ENCODE results near the gene SAMD13. TPM values are rescaled to one million over a fixed set of nuclear protein-coding genes. Genes with fewer than 3 reads are reported as not detected.

The SAMD13 gene
- total RNA-seq, 2 experiments from 2014 or later: 0.67 to 1.2 TPM

- H3K27me3 Mint-ChIP-seq: no peaks in the 10 kb centered on the region
- no peak overlapping the region for H3K4me3 Mint-ChIP-seq
- DNase-seq: no peak
- H3K4me1 Mint-ChIP-seq (ENCODE audit: low read depth): peaks cover 11% of the 10 kb centered on the region
- no peak for ATAC-seq
- H3K27ac Mint-ChIP-seq: no peak overlapping the region
- TF ChIP-seq, protein P1, sequence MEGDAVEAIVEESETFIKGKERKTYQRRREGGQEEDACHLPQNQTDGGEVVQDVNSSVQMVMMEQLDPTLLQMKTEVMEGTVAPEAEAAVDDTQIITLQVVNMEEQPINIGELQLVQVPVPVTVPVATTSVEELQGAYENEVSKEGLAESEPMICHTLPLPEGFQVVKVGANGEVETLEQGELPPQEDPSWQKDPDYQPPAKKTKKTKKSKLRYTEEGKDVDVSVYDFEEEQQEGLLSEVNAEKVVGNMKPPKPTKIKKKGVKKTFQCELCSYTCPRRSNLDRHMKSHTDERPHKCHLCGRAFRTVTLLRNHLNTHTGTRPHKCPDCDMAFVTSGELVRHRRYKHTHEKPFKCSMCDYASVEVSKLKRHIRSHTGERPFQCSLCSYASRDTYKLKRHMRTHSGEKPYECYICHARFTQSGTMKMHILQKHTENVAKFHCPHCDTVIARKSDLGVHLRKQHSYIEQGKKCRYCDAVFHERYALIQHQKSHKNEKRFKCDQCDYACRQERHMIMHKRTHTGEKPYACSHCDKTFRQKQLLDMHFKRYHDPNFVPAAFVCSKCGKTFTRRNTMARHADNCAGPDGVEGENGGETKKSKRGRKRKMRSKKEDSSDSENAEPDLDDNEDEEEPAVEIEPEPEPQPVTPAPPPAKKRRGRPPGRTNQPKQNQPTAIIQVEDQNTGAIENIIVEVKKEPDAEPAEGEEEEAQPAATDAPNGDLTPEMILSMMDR (IDR thresholded peaks at IDR 0.05): no peak
- ChIA-PET POLR2A (no interaction called here), CTCF (interaction anchor here (1.0 kb wide), 1 partner anchor 206 kb away, joined by 3 read pairs; no protein-coding TSS in a partner anchor)
- no peaks in the 10 kb centered on the region for H3K36me3 Mint-ChIP-seq (ENCODE audit: low read depth)
- intact Hi-C loops (cut with micrococcal nuclease): no loop called here
- H3K9me3 Mint-ChIP-seq: peaks cover 2% of the 10 kb centered on the region
Measured at GRCh38 chr1:84361796-84362195, 60.3 kb downstream of the SAMD13 start.

DNA sequence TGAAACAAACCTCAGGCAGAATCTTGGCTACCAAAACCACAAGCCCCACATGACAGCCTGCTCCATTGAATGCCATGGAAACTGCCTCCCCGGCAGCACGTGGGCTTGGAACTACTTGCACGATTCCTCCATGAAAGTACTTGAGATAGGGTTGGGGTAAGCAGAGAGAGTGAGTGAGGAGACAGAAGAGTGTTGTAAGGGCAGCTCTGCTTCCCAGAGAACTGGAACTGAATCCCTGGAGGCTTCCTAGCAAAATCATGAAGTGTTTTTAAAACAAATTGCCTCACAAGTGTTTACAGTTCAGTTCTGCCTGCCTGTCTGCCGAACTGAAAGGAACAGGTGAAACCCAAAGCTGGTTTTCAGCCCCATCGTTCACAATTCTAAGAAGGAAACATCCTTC is 61.5 kb downstream of the SAMD13 start:
- DNase-seq (no peak), ATAC-seq (no peak)
- TF ChIP-seq, protein P1 (IDR thresholded peaks at IDR 0.05): no peak
- Mint-ChIP-seq H3K4me3 (no peak overlapping the region), H3K9me3 (no peaks in the 10 kb centered on the region), H3K27me3 (no peaks in the 10 kb centered on the region), H3K4me1 (ENCODE audit: low read depth) (peaks cover 11% of the 10 kb centered on the region), H3K27ac (no peak overlapping the region), H3K36me3 (ENCODE audit: low read depth) (no peaks in the 10 kb centered on the region)
- POLR2A ChIA-PET: no interaction called here
- CTCF ChIA-PET: interaction anchor here (0.8 kb wide), 1 partner anchor 26 kb away, joined by 3 read pairs; no protein-coding TSS in a partner anchor
- intact Hi-C loops (cut with micrococcal nuclease): no loop called here

- intact Hi-C loops (cut with micrococcal nuclease): no loop called here
- Mint-ChIP-seq H3K36me3 (ENCODE audit: low read depth) (no peaks in the 10 kb centered on the region), H3K9me3 (no peaks in the 10 kb centered on the region), H3K4me1 (ENCODE audit: low read depth) (peaks cover 11% of the 10 kb centered on the region), H3K4me3 (no peak overlapping the region), H3K27me3 (no peaks in the 10 kb centered on the region), H3K27ac (no peak overlapping the region)
- ATAC-seq: no peak
- ChIA-PET CTCF (interaction anchor here (0.8 kb wide), 1 partner anchor 26 kb away, joined by 3 read pairs; no protein-coding TSS in a partner anchor), POLR2A (no interaction called here)
- TF ChIP-seq, protein P1 (IDR thresholded peaks at IDR 0.05): no peak
- DNase-seq: no peak
Measured at GRCh38 chr1:84363622-84364021, 62.1 kb downstream of the SAMD13 start.

DNA sequence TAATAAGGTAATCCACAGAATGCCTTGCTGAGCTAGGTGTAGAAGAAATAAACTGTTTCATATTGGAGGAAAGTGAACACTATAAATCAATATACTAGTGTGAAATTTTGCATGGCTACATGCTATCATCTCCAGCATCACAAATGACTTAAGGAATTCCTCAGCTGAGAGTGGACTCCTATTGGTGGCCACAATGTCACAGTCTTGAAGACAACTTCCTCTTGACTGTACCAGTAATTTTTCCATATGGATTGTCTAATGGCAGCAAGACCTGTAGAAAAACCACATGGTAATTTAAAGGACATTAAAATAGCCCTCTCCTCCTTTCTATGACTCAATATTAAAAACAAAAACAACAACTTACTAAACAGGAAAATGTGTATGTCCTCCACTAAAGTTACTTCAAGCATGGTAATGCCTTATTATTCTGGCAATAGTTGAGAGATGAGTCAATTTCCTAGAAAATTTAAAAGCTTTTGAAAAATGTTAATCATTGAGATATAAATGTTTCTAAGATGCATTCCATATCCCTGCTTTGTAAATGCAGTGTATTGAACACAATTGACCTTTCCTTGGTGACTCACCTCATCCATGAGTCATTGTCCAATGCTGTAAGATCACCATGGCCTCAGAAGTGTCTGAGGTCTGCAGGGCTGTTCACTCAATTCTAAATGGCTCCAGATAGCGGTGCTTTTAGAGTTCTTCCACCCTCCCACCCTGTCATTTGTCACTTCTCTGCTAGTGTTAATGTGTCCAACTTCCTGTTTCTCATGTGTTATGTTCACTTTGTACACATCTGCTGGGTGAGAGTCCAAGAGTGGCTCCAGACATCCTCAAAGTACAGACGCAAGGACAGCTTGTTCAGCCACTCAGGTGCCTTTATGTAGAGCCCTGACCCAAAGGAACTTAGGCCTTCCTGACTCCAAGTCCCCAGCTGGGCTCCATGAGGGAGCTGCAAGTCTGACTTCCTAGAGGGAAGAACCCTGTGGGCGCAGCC is 64.0 kb downstream of the SAMD13 start:
- ChIA-PET POLR2A (interaction anchor here (0.6 to 1.2 kb wide), 3 partner anchors 44 to 424 kb away, joined by 3 read pairs; partner anchors contain the start of gene SAMD13), CTCF (no interaction called here)
- Mint-ChIP-seq H3K27me3 (no peaks in the 10 kb centered on the region), H3K4me1 (ENCODE audit: low read depth) (peaks cover 11% of the 10 kb centered on the region), H3K9me3 (no peaks in the 10 kb centered on the region), H3K4me3 (no peak overlapping the region), H3K36me3 (ENCODE audit: low read depth) (no peaks in the 10 kb centered on the region), H3K27ac (peak overlapping the region; percentile 33)
- intact Hi-C loops (cut with micrococcal nuclease): no loop called here
- DNase-seq (peak; percentile 68), ATAC-seq (peak; percentile 98)
- TF ChIP-seq, protein P1 (IDR thresholded peaks at IDR 0.05): no peak

DNA sequence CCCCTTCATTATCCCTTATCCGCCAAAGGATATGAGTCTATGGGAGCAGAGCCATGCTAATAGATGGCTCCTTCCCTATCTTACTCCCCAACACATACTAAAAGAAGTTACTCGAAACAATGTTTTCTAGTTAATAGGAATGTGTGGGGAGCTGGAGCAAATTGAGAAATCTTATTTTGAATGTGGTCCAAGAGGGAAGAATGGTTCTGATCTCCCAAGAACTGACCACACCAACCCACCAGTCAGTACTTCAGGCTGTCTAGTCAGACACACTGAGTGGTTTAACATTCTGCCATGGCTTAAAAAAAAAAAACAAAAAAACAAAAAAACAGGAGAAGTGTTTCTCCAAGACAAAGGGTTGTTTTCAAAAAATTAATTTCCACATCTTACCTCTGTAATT is 65.3 kb downstream of the SAMD13 start:
- TF ChIP-seq, protein P1 (IDR thresholded peaks at IDR 0.05): no peak
- intact Hi-C loops (cut with micrococcal nuclease): no loop called here
- no peaks in the 10 kb centered on the region for H3K36me3 Mint-ChIP-seq (ENCODE audit: low read depth)
- ChIA-PET POLR2A (no interaction called here), CTCF (no interaction called here)
- DNase-seq (no peak), ATAC-seq (no peak)
- peaks cover 11% of the 10 kb centered on the region for H3K4me1 Mint-ChIP-seq (ENCODE audit: low read depth)
- no peaks in the 10 kb centered on the region for H3K27me3 Mint-ChIP-seq
- no peak overlapping the region for H3K27ac Mint-ChIP-seq
- H3K9me3 Mint-ChIP-seq: no peaks in the 10 kb centered on the region
- no peak overlapping the region for H3K4me3 Mint-ChIP-seq
